HL-60/S4 (cell line): ENCODE data around the gene CCN6.
"Not testable (repeated sequence)": the region's sequence is repeated elsewhere in the genome, so short reads cannot be mapped to it uniquely, and the experiment has no call there.

Experiments used
- in situ Hi-C: fragments of 300-500 bp; cut with MboI; formaldehyde crosslinking; loops from 2 replicates; pipeline ENCODE4 v1.14.3; 2022; ENCODE audit warnings: low sequenced_read_pairs

CCN6 gene

GRCh38 chr6:112047523-112047922 lies 6.4 kb upstream of the CCN6 start:
- in situ Hi-C loops: loop anchor here (25.0 kb wide), 2 partner anchors 1010 to 1510 kb away; no protein-coding TSS in a partner anchor

DNA sequence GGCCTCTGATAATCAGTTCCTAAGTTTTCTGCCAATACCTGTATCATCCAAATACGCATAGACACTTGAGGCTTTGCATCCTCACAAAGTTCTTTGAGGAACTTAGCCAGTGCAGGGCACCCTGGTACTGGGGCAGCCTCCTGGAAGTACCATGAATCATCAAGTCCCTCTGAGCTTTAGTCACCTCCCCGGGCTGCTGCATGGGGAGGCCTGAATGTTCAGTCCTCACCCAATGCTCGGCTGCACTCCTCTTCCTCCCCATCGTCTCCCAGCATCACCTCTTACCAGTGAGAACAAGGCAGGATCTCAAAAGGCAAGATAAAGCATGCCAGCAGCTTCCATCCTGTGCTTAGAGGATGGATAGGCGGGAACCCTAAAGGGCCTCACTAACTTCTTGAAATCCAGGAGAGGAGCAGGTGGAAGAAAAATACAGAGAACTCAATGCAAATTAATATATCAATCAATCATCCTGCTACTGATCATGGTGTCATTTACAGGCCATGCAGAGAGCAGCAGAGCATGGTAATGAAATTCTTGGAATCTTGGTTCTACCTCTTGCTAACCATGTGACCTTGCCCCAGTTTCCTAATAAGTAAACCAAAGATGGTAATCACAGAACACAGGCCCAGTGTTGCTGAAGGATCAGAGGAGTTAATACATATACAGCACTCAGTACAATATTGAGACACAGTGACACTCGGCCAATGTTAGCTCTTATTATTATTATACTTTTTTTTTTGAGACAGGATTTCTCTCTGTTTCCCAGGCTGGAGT lies 4.7 kb upstream of the CCN6 start:
- in situ Hi-C loops: loop anchor here (25.0 kb wide), 2 partner anchors 1012 to 1512 kb away; no protein-coding TSS in a partner anchor

GRCh38 chr6:112049996-112050395 lies 3.9 kb upstream of the CCN6 start:
- in situ Hi-C loops: loop anchor here (25.0 kb wide), 2 partner anchors 1013 to 1513 kb away; no protein-coding TSS in a partner anchor

- in situ Hi-C loops: no loop called here
Observed at GRCh38 chr6:112050429-112050828, 3.5 kb upstream of the CCN6 start.

DNA sequence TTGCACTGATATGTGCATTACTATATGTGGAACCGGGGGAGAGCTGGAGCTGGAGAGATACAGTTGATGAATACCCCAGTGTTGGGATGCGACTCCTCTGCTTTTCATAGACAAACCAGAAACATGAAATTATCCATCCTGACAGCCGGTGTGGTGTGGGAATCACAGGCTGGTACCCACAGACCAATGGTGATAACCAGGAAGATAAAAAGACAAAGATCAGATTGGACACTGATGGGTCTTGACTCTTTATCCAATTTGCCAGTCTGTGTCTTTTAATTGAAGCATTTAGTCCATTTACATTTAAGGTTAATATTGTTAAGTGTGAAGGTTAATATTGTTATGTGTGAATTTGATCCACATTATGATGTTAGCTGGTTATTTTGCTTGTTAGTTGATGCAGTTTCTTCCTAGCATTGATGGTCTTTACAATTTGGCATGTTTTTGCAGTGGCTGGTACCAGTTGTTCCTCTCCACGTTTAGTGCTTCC lies 2.6 kb upstream of the CCN6 start:
- in situ Hi-C loops: not testable (repeated sequence)

- in situ Hi-C loops: no loop called here
Observed at GRCh38 chr6:112054555-112055190, 769 bp downstream of the CCN6 start.

DNA sequence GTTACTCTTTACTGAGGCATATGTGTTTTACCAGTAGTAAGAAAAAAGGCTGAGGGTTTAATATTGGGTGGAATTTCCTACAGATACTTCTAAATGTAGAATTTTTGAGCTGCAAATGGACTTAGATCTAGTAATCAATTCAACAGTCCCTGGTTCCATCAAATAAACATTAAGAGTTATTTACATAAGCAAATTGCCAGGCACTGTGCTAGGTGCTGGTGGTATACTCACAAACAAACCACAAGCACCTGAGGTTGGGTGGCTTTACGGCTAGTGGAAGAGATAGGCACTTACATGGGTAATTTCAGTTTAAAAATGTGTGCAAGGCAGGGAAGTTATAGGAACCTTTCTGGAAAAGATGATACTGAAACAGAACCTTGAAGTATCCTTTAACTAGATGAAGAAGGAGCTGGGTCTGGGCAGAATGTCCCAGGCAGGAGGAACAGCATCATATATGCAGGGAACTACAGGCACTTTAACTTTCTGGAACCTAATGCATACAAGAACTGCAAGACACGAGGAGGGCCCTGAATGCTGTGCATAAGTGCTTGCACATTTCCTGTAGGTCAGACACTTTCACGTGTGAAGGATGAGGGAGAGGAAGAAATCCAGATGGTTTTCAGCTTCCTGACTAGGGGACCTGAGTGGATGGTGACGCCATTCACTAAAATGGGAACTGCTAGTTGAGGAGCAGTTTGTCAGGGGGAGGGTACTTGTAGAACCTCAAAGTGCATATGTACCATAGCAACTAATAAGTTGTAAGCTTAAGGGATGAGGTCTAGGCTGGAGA lies 4.5 kb downstream of the CCN6 start:
- in situ Hi-C loops: no loop called here

DNA sequence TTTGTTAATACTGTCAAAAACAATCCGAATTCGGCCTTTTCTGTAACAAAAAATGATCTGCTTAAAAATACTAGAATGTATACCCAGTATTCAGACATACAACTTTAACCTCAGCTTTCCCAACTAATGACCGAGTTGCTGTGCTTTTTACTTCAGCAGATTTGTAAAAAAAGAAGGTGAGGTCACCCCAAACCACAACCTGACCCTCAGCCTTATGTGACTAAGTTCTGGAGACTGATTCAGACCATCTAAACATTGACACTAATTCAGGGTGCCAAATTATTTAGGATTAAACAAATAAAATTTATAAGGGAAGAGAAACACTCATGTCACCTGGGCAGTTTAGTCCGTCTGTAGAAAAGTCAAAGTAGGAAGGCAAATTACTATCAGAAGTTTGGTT lies 7.7 kb downstream of the CCN6 start:
- in situ Hi-C loops: no loop called here

GRCh38 chr6:112062966-112063365 lies 9.1 kb downstream of the CCN6 start:
- in situ Hi-C loops: no loop called here

- in situ Hi-C loops: no loop called here
Observed at GRCh38 chr6:112065426-112065986, 11.6 kb downstream of the CCN6 start.

GRCh38 chr6:112066606-112067005 lies 12.7 kb downstream of the CCN6 start:
- in situ Hi-C loops: no loop called here

DNA sequence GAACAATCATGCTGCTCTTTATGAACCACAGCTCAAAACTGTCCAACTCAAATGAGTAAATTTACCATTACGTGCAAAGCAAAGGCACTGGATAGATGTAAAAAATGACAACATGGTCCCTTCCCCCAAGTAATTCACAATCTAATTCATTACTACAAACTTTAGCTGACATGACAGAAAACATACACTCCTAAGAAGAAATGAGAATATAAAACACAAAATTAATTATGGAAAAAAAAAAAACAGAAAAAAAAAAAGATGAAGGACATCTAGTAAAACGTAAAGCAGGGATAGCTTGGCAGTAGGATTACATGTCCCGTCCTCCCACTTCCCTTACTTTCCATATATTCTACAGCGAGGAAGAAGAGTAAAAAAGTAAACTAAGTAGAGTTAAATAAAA lies 27.7 kb downstream of the CCN6 start:
- in situ Hi-C loops: no loop called here

- in situ Hi-C loops: no loop called here
Observed at GRCh38 chr6:112085286-112086065, 31.6 kb downstream of the CCN6 start.

DNA sequence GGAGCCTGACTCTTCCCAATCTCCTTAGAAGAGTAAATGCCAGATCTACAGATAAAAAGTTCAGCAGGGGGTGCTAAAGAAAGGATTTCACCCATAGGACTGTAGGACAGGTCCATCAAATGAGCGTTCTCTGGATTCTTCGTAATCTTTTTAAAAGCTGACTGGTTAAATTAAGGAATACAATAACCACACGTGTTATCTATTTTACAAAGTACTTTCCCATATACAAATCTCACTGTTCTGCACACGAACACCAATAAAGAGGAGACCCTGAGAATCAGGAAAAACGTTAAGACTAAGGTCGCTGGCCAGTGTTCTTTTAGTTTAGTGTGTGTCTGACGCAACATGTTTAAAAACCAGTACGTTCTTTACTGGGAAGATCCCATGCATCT lies 32.8 kb downstream of the CCN6 start:
- in situ Hi-C loops: no loop called here

- in situ Hi-C loops: no loop called here
Observed at GRCh38 chr6:112087136-112087911, 33.4 kb downstream of the CCN6 start, which contains the start of the genes FAM229B and TUBE1. Gene FAM229B, plus strand, starts transcription at chr6:112087591. Its CDS starts 11,693 bp downstream, at chr6:112099284. Gene TUBE1, minus strand, starts transcription at chr6:112087482. Its CDS starts 48 bp downstream, at chr6:112087434.

DNA sequence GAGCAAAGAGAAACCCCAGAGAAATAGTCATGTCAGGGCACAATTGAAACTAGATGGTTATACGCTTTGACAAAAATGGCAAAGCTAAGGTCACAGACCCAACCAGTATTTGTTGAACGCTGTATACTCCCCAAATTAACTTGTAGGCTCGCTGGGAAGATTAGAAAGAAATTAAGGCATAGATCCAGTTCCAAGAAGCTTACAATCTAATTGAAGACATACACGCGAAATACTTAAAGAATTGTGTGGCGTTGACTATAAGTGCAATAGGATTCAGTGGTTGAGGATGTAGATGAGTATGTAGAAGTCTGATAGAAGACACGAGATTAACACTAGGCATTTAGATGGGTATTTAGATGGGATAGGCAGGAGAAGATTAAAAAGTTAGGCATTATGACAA lies 34.0 kb downstream of the CCN6 start:
- in situ Hi-C loops: no loop called here

DNA sequence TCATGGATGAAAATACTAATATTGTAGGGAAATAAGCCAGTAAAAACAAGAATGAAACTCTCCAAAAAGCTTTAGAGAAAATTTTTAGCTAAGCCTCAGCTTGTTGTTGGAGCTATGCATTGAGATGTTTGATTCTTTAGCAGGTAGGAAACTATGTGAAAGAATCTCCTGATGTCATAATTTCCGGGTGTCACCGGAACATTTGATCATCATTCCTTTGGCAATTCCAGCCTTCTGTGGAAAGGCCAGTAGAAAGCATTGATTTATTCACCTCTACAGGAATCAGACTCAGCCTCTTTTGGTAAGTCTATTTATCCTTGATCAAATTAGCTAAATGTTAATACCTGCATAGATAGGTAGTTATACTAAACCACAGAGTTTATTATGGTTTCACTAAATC lies 43.0 kb downstream of the CCN6 start:
- in situ Hi-C loops: no loop called here

DNA sequence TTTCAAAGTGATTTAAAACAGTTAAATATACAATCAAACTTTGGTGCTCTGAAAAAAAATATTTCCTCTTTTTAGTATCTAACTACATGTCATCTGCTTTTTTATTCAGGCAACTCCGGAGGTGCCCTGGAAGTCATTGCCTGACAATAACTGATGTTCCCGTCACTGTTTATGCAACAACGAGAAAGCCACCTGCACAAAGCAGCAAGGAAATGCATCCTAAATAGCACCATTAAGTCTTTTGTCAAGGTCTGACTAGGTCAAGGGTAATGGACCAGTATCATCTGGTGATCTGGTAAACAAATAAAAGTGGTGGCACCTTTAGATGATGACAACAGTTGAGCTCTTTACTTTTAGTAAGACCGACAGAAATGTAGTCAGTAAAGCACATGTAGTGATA lies 46.7 kb downstream of the CCN6 start:
- in situ Hi-C loops: no loop called here

- in situ Hi-C loops: not testable (repeated sequence)
Observed at GRCh38 chr6:112106026-112106425, 52.1 kb downstream of the CCN6 start.
